T-helper 1 cell treated with Interleukin-12 subunit alpha and Interleukin-12 subunit beta and Interleukin-4 antibody, amounts not matched to agents 30 μg/mL and 1 μg/mL, for 36 hours (primary cell): ENCODE measurements around the gene SIK2.
A peak's percentile ranks its signal among the peaks of the same experiment; 100 is the strongest.
"Not testable (repeated sequence)": the region's sequence is repeated elsewhere in the genome, so short reads cannot be mapped to it uniquely, and the experiment has no call there.

Experiments
- H3K27ac Mint-ChIP-seq: one replicate; pipeline ENCODE4 v1.8.0; 2021; ENCODE audit warnings: mild to moderate bottlenecking, mixed read lengths
- H3K27me3 Mint-ChIP-seq: one replicate; pipeline ENCODE4 v1.8.0; 2021; ENCODE audit warnings: low read depth, mixed read lengths
- H3K36me3 Mint-ChIP-seq: one replicate; pipeline ENCODE4 v1.8.0; 2021; ENCODE audit warnings: low read depth, mixed read lengths
- H3K4me1 Mint-ChIP-seq: one replicate; pipeline ENCODE4 v1.8.0; 2021; ENCODE audit warnings: low read depth, mixed read lengths
- H3K4me3 Mint-ChIP-seq: one replicate; pipeline ENCODE4 v1.8.0; 2021; ENCODE audit warnings: mild to moderate bottlenecking, moderate library complexity, mixed read lengths
- H3K9me3 Mint-ChIP-seq: one replicate; pipeline ENCODE4 v1.8.0; 2021; ENCODE audit warnings: mixed read lengths

The SIK2 gene

DNA sequence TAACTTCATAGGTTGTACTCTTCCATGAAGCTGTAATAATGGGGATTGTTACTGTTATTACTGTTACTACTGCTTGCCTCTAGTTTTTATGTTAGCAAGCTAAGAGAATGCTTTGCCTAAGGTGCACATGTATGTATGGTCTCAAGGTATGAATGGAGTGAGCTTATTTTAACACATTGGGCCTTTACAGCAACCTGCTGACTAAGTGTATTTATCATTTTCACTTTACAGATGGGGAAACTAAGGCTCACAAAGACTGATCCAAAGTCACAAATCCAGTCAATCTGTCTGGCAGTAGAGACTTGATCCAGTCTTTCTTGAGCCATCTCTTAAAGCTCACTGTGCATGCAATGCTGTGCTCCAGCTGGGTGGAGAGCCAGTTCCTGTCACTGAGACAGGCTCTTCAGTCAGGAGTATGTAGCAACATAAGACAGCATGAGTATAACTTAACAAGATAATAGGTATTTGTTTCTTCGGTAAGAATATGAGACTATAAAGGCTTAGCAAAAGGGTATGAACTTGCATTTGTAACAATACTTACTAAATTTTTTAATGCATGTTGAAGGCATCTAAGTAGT is 97.4 kb downstream of the SIK2 start:
- Mint-ChIP-seq H3K9me3 (no peaks in the 10 kb centered on the region), H3K27ac (no peak overlapping the region), H3K27me3 (no peaks in the 10 kb centered on the region), H3K36me3 (peaks cover under 1% of the 10 kb centered on the region), H3K4me3 (no peak overlapping the region), H3K4me1 (no peaks in the 10 kb centered on the region)

DNA sequence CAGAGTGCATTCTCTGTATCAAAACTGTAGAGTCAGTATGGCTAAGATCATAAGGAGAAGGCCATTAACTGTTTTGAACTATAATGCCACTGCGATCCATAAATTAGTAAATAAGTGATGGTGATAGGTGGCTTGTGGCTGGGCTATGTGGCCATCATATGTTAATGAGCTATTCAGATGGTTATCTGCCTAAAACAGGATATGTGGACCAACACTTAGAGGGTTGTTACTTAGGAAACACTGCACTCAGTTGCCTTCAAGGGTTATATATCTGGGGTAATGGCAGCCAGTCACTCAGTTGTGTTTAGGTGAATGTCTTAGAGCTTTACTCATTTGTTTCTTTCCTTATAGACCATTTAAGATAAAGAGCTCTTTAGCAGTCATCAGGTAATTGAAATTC is 97.9 kb downstream of the SIK2 start:
- Mint-ChIP-seq H3K27me3 (no peaks in the 10 kb centered on the region), H3K36me3 (peaks cover 4% of the 10 kb centered on the region), H3K4me3 (no peak overlapping the region), H3K27ac (no peak overlapping the region), H3K9me3 (no peaks in the 10 kb centered on the region), H3K4me1 (no peaks in the 10 kb centered on the region)

DNA sequence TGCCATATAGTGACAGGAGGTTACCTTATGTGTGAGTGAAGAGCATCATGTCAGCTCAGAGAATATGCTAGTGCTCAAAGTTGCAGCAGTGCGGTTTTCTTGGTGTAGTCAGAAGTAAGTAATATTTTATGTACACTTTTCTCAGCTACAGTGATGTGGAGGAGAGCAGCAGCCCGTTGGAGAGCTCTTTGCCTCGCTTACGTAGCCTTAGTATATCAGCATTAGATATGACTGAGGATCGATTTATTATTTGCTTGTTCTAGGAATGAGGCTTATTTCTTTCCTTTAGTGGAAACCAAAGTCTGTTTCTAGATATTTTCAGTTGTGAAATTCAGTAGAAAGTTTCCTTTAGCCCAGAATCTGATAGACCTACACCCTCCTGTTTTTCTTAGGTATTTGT is 100.4 kb downstream of the SIK2 start:
- H3K9me3 Mint-ChIP-seq = no peaks in the 10 kb centered on the region
- no peaks in the 10 kb centered on the region for H3K27me3 Mint-ChIP-seq
- H3K4me1 Mint-ChIP-seq = no peaks in the 10 kb centered on the region
- H3K36me3 Mint-ChIP-seq = peaks cover 9% of the 10 kb centered on the region
- H3K4me3 Mint-ChIP-seq = no peak overlapping the region
- H3K27ac Mint-ChIP-seq = no peak overlapping the region

DNA sequence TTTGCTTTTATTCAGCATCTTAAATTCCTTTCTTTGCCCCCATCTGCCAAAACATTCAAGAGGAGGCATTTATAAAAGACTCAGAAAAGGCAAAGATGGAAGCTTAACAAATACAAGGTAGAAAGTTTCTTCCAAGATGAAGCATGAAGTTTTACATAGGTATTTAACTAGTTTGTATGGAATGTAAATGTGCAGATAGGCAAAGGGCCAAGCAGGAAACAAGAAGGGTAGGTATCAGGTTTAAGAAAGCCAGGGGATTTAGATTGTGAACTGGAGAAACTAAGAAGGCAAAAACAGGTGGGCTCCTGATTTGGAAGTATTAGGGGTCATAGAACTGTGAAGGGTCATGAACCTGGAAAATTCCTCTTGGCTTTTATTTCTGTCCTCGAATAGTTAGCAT is 101.3 kb downstream of the SIK2 start:
- Mint-ChIP-seq H3K9me3 (no peaks in the 10 kb centered on the region), H3K36me3 (peaks cover 9% of the 10 kb centered on the region), H3K4me1 (no peaks in the 10 kb centered on the region), H3K4me3 (no peak overlapping the region), H3K27ac (no peak overlapping the region), H3K27me3 (no peaks in the 10 kb centered on the region)

DNA sequence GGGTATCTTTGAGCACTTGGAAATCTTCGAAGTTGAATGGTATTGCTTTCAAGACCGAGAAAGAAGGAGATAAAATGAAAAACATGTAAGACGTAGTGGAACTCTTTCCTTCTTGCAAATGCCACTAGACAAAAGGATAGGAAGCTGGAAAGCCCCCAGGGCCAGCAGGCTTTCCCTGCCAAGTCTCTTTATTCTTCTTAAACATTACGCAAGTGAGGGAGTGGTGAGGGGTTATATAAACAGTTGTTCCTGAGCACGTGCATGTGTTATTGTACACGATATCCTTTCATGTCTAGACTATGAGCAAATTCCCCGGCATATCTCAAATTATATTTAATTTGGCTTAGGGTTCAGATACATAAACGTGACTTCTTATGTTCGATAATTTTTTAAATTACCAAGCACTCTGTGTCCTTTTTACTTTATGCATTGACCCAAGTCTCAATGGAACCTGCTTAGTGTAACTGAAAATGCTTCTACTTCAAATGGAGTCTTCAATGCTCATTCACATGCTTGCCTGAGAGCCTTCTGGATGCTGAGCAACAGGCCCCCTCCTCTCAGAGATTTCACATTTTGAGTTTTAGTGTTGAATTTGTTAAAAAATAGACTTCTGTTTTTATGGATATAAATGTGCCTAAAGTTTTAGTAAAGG is 104.9 kb downstream of the SIK2 start:
- H3K4me1 Mint-ChIP-seq = no peaks in the 10 kb centered on the region
- no peaks in the 10 kb centered on the region for H3K27me3 Mint-ChIP-seq
- peaks cover 9% of the 10 kb centered on the region for H3K36me3 Mint-ChIP-seq
- H3K27ac Mint-ChIP-seq = no peak overlapping the region
- H3K4me3 Mint-ChIP-seq = no peak overlapping the region
- no peaks in the 10 kb centered on the region for H3K9me3 Mint-ChIP-seq

DNA sequence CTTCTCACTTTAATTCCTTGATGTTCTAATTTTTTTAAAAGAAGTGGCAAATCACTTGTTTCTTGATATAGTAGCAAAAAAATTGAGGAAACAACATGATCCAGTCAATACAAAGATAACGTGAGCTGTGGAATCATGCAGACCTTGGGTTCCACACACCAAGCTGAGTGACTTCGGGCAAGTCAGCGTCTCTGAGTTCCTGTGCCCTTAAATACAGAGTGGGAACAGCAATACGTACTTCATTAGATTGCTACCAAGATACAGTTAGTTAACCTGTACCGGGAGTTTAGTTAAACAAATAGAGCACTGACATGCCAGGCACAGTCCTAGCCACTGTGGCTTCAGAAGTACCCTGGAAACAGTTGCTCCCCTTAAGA is 105.4 kb downstream of the SIK2 start:
- Mint-ChIP-seq H3K4me3 (no peak overlapping the region), H3K27ac (no peak overlapping the region), H3K27me3 (no peaks in the 10 kb centered on the region), H3K4me1 (no peaks in the 10 kb centered on the region), H3K36me3 (peaks cover 9% of the 10 kb centered on the region), H3K9me3 (no peaks in the 10 kb centered on the region)

DNA sequence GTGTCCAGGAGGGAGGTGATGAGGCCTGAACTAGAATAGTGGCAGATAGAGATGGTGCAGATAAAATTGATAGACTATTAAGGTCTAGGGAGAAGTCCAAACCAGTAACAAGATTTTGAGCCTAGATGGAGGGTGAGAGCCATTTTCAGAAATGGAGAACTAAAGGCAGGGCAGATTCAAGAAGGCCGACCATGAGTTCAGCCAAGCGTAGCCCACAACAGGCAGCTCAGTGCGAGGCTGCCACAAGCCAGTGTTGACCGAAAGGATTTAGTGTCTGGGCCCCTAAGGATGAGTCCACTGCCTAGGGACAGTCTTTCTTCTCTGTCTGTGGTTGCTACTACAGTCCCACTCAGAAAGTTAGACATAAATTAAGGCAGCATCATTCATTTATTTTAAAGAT is 112.3 kb downstream of the SIK2 start:
- Mint-ChIP-seq H3K36me3 (peaks cover under 1% of the 10 kb centered on the region), H3K4me3 (no peak overlapping the region), H3K9me3 (no peaks in the 10 kb centered on the region), H3K4me1 (peaks cover 2% of the 10 kb centered on the region), H3K27me3 (no peaks in the 10 kb centered on the region), H3K27ac (no peak overlapping the region)

DNA sequence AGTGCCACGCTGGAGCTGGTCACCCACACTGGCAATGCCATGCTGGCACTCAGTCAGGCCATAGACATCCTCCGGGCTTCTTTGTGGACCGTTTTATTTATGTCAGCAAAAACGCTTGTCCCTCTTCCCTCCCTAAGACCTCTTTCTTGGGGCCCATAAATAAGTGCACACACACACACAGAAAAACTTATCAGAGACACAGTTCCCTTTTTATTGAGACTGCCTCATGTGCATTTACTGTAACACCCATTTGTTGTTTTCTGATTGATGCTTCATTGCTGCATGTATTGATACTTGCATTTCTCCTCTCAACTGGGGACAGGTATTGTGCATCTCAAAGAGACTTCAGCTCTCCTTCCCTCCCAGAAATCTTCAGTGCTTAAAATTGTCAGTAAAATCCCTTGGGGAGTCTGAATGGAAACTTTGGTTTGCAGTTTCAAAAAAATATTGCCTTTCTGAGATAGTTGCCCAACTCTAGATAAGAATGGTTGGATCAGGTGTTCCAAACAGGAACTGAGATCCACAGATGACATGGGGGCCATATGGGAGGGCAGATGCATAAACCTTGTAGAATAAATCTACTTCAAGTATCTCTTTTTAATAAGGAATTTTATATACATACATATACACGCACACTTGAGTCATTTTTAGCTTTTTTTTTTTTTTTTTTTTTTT is 113.0 kb downstream of the SIK2 start:
- H3K27ac Mint-ChIP-seq = no peak overlapping the region
- H3K9me3 Mint-ChIP-seq = no peaks in the 10 kb centered on the region
- no peaks in the 10 kb centered on the region for H3K27me3 Mint-ChIP-seq
- peaks cover 2% of the 10 kb centered on the region for H3K4me1 Mint-ChIP-seq
- peaks cover 4% of the 10 kb centered on the region for H3K36me3 Mint-ChIP-seq
- no peak overlapping the region for H3K4me3 Mint-ChIP-seq

DNA sequence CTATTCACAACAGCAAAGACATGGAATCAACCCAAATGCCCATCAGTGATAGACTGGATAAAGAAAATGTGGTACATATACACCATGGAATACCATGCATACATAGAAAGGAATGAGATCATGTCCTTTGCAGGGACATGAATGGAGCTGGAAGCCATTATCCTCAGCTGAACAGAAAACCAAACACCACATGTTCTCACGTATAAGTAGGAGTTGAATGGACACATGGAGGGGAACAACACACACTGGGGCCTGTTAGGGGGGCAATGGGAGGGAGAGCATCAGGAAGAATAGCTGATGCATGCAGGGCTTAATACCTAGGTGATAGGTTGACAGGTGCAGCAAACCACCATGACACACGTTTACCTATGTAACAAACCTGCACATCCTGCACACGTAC is 115.4 kb downstream of the SIK2 start:
- not testable (repeated sequence) for H3K27ac Mint-ChIP-seq, H3K9me3 Mint-ChIP-seq, H3K27me3 Mint-ChIP-seq, H3K4me3 Mint-ChIP-seq, H3K4me1 Mint-ChIP-seq, H3K36me3 Mint-ChIP-seq

DNA sequence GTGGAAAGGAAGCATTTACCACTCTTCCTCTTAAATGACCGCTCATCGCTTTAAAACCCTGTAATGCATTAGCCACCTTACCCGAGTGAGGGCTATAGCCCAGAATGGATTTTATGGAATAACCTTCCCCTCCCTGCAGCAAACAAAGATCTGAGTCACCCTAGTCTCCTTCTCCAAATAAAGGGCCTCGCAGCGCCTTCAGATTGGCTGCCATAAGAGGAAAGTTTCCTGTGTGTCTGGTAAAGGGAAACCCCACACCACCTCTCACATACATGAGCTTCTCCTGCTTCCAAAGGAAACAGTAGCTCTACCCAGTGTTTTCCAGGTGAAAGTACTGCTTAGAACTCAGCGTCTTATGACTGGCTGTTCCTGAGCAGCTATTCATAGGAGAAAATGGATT is 116.2 kb downstream of the SIK2 start:
- Mint-ChIP-seq H3K4me3 (no peak overlapping the region), H3K4me1 (peaks cover 2% of the 10 kb centered on the region), H3K27me3 (no peaks in the 10 kb centered on the region), H3K27ac (no peak overlapping the region), H3K36me3 (peaks cover 14% of the 10 kb centered on the region), H3K9me3 (no peaks in the 10 kb centered on the region)

DNA sequence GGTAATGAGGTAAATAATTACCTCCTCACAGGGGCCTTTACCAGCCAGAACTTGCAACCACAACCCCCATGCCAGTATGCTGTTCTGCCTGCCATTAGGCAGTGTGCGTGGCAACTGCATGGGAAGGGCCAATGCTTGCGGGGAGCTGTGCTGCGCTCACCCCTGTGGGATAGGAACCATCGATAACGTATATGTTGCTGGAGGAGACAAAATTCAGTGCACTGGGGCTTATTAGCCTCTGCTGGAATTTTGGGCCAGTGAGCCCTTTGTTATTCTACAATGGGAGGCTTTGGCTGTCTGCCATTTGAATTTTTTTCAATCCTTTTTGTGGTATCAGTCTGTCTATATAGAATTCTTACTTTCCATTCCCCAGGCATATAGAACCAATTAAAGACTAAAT is 116.6 kb downstream of the SIK2 start:
- Mint-ChIP-seq H3K9me3 (no peaks in the 10 kb centered on the region), H3K27me3 (no peaks in the 10 kb centered on the region), H3K4me3 (no peak overlapping the region), H3K27ac (no peak overlapping the region), H3K36me3 (peaks cover 14% of the 10 kb centered on the region), H3K4me1 (peaks cover 2% of the 10 kb centered on the region)

DNA sequence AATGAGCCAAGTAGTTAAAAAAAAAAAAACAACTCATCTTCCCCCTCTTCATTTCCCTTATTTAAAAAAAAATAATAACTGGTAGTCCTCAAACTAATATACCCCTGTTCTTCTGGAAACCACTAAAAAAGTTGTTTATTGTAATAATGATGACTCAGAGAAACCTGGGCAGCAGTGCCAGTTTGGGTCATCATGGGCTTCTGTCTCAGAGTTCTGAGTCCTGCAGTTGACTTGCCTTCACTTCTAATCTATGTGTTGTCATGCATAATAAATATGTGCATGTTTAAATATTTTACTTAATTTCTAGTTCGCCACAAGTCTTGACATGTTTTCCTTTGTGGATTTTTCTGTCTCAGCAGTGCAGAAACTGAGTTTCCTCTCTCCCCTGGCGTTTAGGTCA is 117.1 kb downstream of the SIK2 start:
- Mint-ChIP-seq H3K27me3 (no peaks in the 10 kb centered on the region), H3K27ac (peak overlapping the region; percentile 36), H3K36me3 (peaks cover 14% of the 10 kb centered on the region), H3K9me3 (no peaks in the 10 kb centered on the region), H3K4me1 (peaks cover 2% of the 10 kb centered on the region), H3K4me3 (no peak overlapping the region)

DNA sequence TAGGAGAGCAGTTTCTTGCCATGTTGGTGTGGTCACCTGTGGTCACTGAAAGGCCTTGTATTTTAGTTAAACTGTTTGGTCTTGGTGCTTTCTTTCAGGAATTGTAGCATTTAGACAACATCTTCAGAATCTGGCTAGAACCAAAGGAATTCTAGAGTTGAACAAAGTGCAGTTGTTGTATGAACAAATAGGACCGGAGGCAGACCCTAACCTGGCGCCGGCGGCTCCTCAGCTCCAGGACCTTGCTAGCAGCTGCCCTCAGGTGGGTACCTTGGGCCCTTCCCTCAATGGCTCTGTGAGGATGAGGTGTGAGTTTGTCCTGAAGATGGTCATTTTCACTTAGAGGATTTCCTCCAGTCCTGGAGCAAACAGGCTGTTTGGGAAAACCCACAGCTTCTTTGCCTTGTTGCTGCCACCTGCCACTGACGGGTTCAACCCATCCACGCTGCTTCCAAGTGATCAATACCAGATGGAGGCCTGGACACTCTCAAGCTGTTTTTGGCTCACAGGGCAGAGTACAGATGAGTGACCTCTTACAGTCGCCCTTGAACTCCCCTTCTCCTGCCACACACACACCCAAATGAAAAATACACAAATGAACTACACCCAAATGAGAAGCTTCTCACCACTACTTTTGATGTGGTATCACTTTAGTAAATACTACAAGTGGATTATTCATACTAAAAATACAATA is 118.7 kb downstream of the SIK2 start:
- no peak overlapping the region for H3K4me3 Mint-ChIP-seq
- peaks cover 14% of the 10 kb centered on the region for H3K36me3 Mint-ChIP-seq

DNA sequence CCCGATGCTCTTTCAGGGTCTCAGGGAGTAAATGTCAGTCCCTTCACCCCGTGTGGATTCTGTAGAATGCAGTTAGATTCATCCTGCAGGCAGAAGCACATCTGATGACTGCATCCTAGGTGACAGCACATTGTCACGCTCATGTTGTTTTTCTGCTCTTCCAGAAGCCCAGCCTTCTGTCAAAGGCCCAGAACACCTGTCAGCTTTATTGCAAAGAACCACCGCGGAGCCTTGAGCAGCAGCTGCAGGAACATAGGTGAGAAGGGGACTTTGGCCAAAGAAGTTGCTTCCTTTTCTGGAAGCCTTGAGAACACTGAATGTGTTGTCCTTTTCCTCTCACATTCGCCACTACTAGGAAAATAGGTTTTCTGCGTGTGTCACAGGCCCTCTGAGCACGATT is 120.3 kb downstream of the SIK2 start:
- Mint-ChIP-seq H3K36me3 (peaks cover 14% of the 10 kb centered on the region), H3K4me3 (no peak overlapping the region), H3K27ac (no peak overlapping the region), H3K4me1 (peaks cover 2% of the 10 kb centered on the region), H3K27me3 (no peaks in the 10 kb centered on the region), H3K9me3 (no peaks in the 10 kb centered on the region)

More for the DNA sequence above, 118.7 kb downstream of the SIK2 start:
- Mint-ChIP-seq H3K4me1 (peaks cover 2% of the 10 kb centered on the region), H3K9me3 (no peaks in the 10 kb centered on the region), H3K27ac (no peak overlapping the region), H3K27me3 (no peaks in the 10 kb centered on the region)

DNA sequence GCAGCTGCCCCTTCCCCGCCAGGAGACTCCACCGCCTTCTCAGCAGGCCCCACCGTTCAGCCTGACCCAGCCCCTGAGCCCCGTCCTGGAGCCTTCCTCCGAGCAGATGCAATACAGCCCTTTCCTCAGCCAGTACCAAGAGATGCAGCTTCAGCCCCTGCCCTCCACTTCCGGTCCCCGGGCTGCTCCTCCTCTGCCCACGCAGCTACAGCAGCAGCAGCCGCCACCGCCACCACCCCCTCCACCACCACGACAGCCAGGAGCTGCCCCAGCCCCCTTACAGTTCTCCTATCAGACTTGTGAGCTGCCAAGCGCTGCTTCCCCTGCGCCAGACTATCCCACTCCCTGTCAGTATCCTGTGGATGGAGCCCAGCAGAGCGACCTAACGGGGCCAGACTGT is 121.3 kb downstream of the SIK2 start:
- Mint-ChIP-seq H3K4me3 (no peak overlapping the region), H3K27me3 (no peaks in the 10 kb centered on the region), H3K4me1 (no peaks in the 10 kb centered on the region), H3K36me3 (peaks cover 14% of the 10 kb centered on the region), H3K27ac (no peak overlapping the region), H3K9me3 (no peaks in the 10 kb centered on the region)
